GM19468 (cell line): Measurements from ENCODE around the gene XXYLT1.

Source experiments
- ATAC-seq: cut with Tn5 transposase; IDR thresholded peaks from one replicate; pipeline ENCODE4 v1.9.1; 2021; ENCODE audit warnings: mild to moderate bottlenecking, moderate library complexity, moderate number of reproducible peaks; ENCODE audit not compliant: unreplicated experiment; ENCODE audit errors: extremely low read depth

XXYLT1 gene

GRCh38 chr3:195251336-195252065, 19.5 kb downstream of the XXYLT1 start:
- no peak for ATAC-seq

GRCh38 chr3:195250473-195251251, 20.3 kb downstream of the XXYLT1 start:
- no peak for ATAC-seq

- no peak for ATAC-seq
These were observed 21.0 kb downstream of the XXYLT1 start for GRCh38 chr3:195249858-195250464.

- ATAC-seq, result no peak
These were observed 21.7 kb downstream of the XXYLT1 start for GRCh38 chr3:195249057-195249770.

GRCh38 chr3:195248281-195248680, 22.7 kb downstream of the XXYLT1 start:
- ATAC-seq, result no peak

- ATAC-seq, result no peak
These were observed 23.1 kb downstream of the XXYLT1 start for GRCh38 chr3:195247863-195248189.

GRCh38 chr3:195247086-195247862, 23.7 kb downstream of the XXYLT1 start:
- ATAC-seq, result no peak

GRCh38 chr3:195246581-195246995, 24.4 kb downstream of the XXYLT1 start:
- ATAC-seq, result no peak

GRCh38 chr3:195245531-195245951, 25.4 kb downstream of the XXYLT1 start:
- no peak for ATAC-seq

GRCh38 chr3:195241592-195242355, 29.2 kb downstream of the XXYLT1 start:
- no peak for ATAC-seq

GRCh38 chr3:195240939-195241338, 30.0 kb downstream of the XXYLT1 start:
- no peak for ATAC-seq

- ATAC-seq, result no peak
These were observed 30.7 kb downstream of the XXYLT1 start for GRCh38 chr3:195240171-195240701.

GRCh38 chr3:195239121-195239520, 31.8 kb downstream of the XXYLT1 start:
- no peak for ATAC-seq

GRCh38 chr3:195238586-195239118, 32.3 kb downstream of the XXYLT1 start:
- ATAC-seq, result no peak

GRCh38 chr3:195238081-195238571, 32.8 kb downstream of the XXYLT1 start:
- ATAC-seq, result no peak

GRCh38 chr3:195236801-195237570, 34.0 kb downstream of the XXYLT1 start:
- no peak for ATAC-seq

GRCh38 chr3:195236076-195236798, 34.7 kb downstream of the XXYLT1 start:
- no peak for ATAC-seq
